ENCODE measurements around the gene LGALS1.

Gene LGALS1

GRCh38 chr22:37664249-37665101, 11.0 kb upstream of the LGALS1 start:
- no peak for DNase-seq

GRCh38 chr22:37665487-37665886, 9.9 kb upstream of the LGALS1 start:
- DNase-seq, result no peak

GRCh38 chr22:37669586-37669985, 5.8 kb upstream of the LGALS1 start:
- DNase-seq, result no peak

- no peak for DNase-seq
Observed at GRCh38 chr22:37672206-37672919, 3.1 kb upstream of the LGALS1 start.

GRCh38 chr22:37672920-37673455, 2.4 kb upstream of the LGALS1 start:
- DNase-seq, result no peak

- DNase-seq, result no peak
Observed at GRCh38 chr22:37674248-37674647, 1.2 kb upstream of the LGALS1 start.

- DNase-seq, result no peak
Observed at GRCh38 chr22:37675930-37676735, 697 bp downstream of the LGALS1 start.

GRCh38 chr22:37676736-37677492, 1.5 kb downstream of the LGALS1 start:
- peak; percentile 72 for DNase-seq

- no peak for DNase-seq
Observed at GRCh38 chr22:37677493-37677974, 2.1 kb downstream of the LGALS1 start.

GRCh38 chr22:37678372-37678771, 2.9 kb downstream of the LGALS1 start:
- DNase-seq, result no peak

GRCh38 chr22:37679670-37680069, 4.2 kb downstream of the LGALS1 start:
- no peak for DNase-seq

GRCh38 chr22:37680191-37680851, 4.9 kb downstream of the LGALS1 start:
- no peak for DNase-seq

- DNase-seq, result no peak
Observed at GRCh38 chr22:37681001-37681424, 5.6 kb downstream of the LGALS1 start.

GRCh38 chr22:37681556-37682049, 6.2 kb downstream of the LGALS1 start:
- peak; percentile 64 for DNase-seq

GRCh38 chr22:37684803-37685615, 9.6 kb downstream of the LGALS1 start:
- no peak for DNase-seq

- peak; percentile 70 for DNase-seq
Observed at GRCh38 chr22:37686002-37686982, 10.9 kb downstream of the LGALS1 start, which contains the start of gene NOL12. NOL12 (plus strand) TSS chr22:37686343; CDS start chr22:37686393, 50 bp downstream.

GRCh38 chr22:37690407-37690806, 15.0 kb downstream of the LGALS1 start:
- no peak for DNase-seq

- DNase-seq, result no peak
Observed at GRCh38 chr22:37690901-37691504, 15.6 kb downstream of the LGALS1 start.

Measured in NCI-H1436 (cell line).